Suppressor macrophage treated with lipopolysaccharide for 1 hour (primary cell): ENCODE results near the gene MOB4.

Experiments
- DNase-seq, 3 donors: peaks; one replicate each; pipeline ENCODE4 v3.0.0-alpha.2; 2020 to 2022

The MOB4 gene

GRCh38 chr2:197597166-197597565 is 81.3 kb downstream of the MOB4 start:
- no peak for DNase-seq

GRCh38 chr2:197598450-197598849 is 82.6 kb downstream of the MOB4 start:
- no peak for DNase-seq

- DNase-seq, result peak; percentile 49 to 62 (median 57)
These were observed 83.6 kb downstream of the MOB4 start for GRCh38 chr2:197599285-197599965.

GRCh38 chr2:197600306-197600705 is 84.4 kb downstream of the MOB4 start:
- no peak for DNase-seq

GRCh38 chr2:197601726-197602125 is 85.9 kb downstream of the MOB4 start:
- no peak for DNase-seq
